HPDE6-E6E7 (cell line): Measurements from ENCODE around the gene PLXDC2.
"Not testable (repeated sequence)": the region's sequence is repeated elsewhere in the genome, so short reads cannot be mapped to it uniquely, and the experiment has no call there.

Experiments used
- DNase-seq: peaks from one replicate; pipeline ENCODE4 v3.0.0; 2011; ENCODE audit warnings: missing footprints; ENCODE audit errors: extremely low spot score

Gene PLXDC2

DNA sequence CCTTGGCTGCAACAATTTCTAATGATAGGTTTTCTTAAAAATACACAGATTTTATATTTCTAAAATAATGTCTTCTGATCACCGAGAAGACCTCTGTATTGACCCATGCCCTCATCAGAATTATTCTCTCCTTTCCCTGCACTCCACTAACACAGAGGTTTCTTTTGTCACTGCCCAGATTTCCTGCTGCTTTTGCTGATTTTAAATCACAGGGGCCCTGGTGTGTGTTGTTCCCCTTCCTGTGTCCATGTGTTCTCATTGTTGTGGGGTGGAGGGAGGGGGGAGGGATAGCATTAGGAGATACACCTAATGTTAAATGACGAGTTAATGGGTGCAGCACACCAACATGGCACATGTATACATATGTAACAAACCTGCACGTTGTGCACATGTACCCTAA lies 375.2 kb downstream of the PLXDC2 start:
- DNase-seq: not testable (repeated sequence)

GRCh38 chr10:20195076-20195475 lies 378.8 kb downstream of the PLXDC2 start:
- no peak for DNase-seq

- DNase-seq: no peak
These were observed 384.5 kb downstream of the PLXDC2 start for GRCh38 chr10:20200758-20201157.

DNA sequence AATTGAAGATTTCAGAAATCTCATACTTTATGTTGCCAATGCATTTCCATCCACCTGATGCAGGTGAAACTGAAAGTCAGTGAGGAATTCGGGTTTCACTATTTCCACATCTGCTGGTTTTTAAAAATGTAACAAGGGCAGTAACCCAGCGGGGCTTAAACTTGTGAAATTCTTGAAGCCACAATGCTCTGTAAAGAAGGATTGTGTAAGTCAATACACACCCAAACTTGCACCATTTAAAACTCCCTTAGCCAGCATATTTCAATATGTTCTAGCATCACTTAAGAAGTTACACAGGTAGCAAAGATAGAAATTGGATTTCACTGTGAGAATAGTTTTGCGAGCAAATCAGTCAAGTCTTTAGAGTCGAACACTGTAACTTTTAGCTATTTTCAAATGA lies 386.1 kb downstream of the PLXDC2 start:
- DNase-seq: no peak

GRCh38 chr10:20207653-20208052 lies 391.4 kb downstream of the PLXDC2 start:
- no peak for DNase-seq

DNA sequence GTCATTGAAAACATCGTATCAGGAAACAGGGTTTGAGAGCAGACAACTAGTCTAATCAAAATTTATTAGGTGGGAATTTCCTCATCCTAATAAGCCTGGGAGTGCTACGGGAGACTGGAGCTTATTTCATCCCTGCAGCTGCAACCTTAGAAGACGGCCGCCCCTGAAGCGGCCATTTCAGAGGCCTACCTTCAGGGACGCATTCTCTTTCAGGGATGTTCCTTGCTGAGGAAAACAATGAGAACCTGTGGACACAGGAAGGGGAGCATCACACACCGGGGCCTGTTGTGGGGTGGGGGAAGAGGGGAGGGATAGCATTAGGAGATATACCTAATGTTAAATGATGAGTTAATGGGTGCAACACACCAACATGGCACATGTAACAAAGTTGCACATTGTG lies 392.9 kb downstream of the PLXDC2 start:
- not testable (repeated sequence) for DNase-seq

- DNase-seq: no peak
These were observed 399.4 kb downstream of the PLXDC2 start for GRCh38 chr10:20215547-20216152.

DNA sequence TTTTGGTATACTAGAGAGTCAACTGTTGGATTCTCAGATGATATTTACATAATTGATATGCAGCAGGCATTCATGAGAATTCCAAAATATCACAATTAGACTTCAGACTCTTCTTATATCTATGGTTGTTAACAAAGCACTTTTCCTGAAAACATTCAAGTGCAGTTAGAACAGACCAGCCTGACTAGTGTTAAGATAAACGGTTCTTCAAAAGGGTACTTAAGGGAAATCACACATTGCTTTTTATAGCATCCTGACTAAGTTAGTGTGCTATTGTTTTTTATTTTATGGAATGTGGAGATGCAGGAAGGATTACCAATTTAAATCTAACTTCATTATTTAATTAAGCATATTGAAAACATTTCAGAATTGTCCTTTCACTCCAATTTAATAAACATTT lies 405.1 kb downstream of the PLXDC2 start:
- DNase-seq: no peak

DNA sequence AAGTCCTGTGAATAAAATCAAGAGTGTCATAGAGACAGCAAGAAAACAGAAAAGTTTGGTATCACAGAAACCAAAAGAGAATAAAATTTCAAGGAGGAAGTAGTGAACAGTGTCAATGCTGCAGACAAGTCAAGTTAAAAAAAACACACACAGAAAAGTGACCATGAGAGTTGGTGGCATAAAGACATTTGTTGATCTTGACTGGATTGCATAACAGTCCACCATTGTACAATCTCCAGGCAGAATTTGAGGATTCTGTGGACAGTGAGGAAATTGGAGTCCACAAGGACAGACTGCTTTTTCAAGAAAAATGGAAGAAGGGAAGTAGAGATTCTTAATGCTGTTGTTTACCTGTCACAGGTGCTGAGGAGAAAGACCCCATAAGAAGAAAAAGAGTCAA lies 412.5 kb downstream of the PLXDC2 start:
- DNase-seq: no peak

GRCh38 chr10:20232079-20232705 lies 416.0 kb downstream of the PLXDC2 start:
- DNase-seq: no peak

GRCh38 chr10:20233423-20233822 lies 417.2 kb downstream of the PLXDC2 start:
- DNase-seq: no peak

GRCh38 chr10:20234579-20234978 lies 418.3 kb downstream of the PLXDC2 start:
- no peak for DNase-seq

DNA sequence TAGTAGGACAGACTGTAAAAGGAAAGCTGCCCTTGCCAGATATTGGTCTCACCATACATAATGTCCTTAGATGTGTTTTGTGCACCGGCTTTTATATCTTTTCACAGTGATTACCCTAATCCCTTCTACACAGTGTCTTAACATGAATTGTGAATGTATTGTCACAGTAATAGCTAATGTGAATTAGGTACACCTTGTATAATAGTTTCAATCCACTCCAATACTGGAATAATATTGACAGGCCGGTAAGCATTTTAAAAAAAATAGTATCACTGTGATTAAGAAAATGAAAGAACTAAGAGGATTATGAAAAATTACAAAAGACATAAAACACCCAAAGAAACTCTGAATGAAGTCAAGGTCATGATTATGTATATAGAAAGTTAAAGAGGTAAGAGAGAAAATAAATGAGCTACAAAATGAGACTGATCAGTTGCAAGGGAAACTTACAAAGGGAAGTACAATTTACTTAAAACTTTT lies 420.9 kb downstream of the PLXDC2 start:
- no peak for DNase-seq

GRCh38 chr10:20237586-20237985 lies 421.4 kb downstream of the PLXDC2 start:
- no peak for DNase-seq

GRCh38 chr10:20240643-20241042 lies 424.4 kb downstream of the PLXDC2 start:
- DNase-seq: no peak

DNA sequence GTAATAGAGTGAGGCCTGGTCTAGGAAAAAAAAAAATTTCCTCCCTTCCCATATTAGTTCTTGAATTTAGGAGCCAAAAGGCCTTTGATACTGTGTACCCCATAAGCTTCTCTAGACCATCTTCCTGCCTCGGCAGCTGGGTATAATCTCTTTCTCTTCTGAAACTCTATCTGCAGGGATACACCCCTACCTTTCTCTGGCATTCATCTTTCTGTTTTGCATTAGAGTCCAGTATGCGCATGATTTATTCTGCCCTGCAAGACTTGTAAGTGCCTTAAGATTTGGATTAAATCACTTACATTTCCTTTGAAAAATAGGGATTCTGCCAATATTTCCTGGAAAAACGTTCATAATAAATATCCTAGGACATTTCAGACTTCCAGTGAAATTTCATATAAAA lies 431.2 kb downstream of the PLXDC2 start:
- no peak for DNase-seq

DNA sequence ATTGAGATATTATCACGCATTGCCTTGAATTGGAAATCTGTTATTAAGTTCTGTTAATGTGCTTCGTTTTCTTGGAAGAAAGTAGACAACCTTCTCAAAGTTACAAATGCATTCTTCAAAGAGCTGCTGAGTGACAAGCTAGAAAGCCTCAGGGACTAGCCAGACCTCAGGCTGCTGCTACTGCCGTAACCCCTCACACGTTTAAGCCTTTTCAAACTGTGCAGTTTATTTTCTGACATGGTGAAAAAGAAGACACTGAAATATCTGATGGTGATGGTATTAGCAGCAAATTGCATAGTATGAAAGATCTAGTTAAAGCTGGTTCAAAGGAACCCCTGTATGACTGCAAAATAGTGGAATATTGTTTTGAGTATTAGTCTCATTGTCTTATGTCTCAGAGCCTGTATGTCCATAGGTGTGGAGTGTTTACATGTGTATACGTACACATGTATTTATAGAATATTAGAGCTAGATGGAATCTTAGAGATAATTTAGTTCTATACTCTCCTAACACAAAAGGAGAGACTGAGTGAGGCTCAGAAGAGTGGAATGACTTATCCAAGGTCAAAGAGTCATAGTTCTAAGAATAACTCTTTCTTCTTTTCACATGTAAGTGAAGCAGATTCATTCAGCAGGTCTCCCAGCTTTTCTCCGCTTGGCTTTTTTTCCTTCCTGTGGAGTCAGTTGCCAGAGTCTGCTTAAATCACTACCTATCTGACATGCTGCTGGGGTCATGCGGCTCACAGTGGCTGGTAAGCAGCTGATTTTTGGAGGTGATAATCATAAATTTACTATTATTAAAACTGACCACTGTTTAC lies 431.9 kb downstream of the PLXDC2 start:
- DNase-seq: no peak

DNA sequence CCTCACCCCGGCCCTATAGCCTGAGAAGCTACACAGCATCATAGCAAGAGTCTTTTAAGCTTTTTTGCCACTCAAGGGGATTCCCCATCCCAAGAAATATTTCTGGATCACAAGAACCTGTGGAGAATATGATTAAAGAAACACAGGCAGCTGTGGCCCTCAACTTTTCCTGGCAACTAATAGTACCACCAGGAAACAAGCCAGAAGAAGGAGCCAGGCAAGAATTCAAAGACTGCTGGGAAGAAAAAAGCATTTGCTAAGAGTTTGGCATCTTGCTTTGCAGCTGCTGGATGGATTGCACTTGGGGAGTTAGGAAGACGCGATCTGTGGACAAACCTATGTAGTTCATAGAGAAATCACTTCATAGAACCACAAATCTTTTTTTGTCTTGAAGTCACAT lies 437.8 kb downstream of the PLXDC2 start:
- no peak for DNase-seq

DNA sequence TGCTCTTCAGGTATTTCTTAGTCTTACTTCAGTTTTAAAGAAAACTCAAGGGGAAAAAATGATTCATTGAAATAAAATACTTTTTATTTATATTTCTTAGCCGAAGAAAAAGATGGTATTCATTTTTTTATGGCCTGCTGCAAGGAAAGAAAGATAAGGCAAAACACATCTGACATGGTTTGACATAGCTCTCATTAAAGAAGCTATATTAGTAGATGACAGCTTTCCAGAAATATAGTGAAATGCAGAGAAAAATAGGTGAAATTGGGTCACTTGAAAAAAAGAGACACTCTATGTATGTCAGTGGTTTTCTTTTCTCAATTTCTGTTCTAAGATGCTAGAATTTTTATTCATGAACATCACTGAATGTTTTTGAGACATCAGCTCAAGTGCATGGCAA lies 438.3 kb downstream of the PLXDC2 start:
- DNase-seq: no peak

- DNase-seq: no peak
These were observed 440.7 kb downstream of the PLXDC2 start for GRCh38 chr10:20256969-20257368.

GRCh38 chr10:20257422-20257821 lies 441.2 kb downstream of the PLXDC2 start:
- no peak for DNase-seq

GRCh38 chr10:20265146-20265545 lies 448.9 kb downstream of the PLXDC2 start:
- no peak for DNase-seq

GRCh38 chr10:20267734-20268133 lies 451.5 kb downstream of the PLXDC2 start:
- DNase-seq: no peak
